Activated gamma-delta T cell treated with Interleukin-2 at 50 U/mL for 16 hours (primary cell): Measurements from ENCODE around the gene PHLPP1.
A peak's percentile ranks its signal among the peaks of the same experiment; 100 is the strongest.
"Not testable (repeated sequence)": the region's sequence is repeated elsewhere in the genome, so short reads cannot be mapped to it uniquely, and the experiment has no call there.

Source experiments
- DNase-seq: peaks from one replicate; pipeline ENCODE4 v3.0.0-alpha.2; 2020

Gene PHLPP1

DNA sequence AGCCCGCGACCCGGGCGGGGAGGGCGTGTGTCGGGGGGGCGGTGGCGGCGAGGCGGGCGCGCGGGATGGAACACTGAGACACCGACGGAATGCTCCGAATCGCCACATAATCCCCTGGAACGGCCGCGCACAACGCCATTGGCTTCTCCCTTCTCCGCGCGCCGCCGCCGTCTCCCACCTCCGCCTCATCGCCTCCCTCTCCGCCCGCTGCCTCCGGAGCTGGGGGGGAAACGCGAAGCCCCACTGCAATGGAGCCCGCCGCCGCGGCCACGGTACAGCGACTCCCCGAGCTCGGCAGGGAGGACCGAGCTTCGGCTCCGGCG lies at the start of gene PHLPP1:
Gene PHLPP1, plus strand, starts transcription at position 106 of the 323 bp plus-strand sequence. Its CDS starts 143 bp downstream, at position 249.
- no peak for DNase-seq

DNA sequence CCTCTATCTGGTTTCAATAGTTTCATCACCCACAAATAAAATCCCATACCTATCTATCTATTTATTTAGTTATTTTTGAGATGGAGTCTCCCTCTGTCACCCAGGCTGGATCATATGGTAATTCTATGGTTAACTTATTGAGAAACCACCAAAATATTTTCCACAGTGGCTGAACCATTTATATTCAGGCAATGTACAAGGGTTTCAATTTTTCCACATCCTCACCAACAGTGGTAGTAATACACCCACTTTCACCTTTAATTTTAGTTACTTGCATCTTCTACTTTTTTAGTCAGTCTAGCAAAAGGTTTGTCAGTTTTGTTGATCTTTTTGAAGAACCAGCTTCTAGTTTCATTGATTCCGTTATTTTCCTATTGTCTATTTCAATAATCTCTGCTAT lies 46.1 kb upstream of the PHLPP1 start:
- no peak for DNase-seq

DNA sequence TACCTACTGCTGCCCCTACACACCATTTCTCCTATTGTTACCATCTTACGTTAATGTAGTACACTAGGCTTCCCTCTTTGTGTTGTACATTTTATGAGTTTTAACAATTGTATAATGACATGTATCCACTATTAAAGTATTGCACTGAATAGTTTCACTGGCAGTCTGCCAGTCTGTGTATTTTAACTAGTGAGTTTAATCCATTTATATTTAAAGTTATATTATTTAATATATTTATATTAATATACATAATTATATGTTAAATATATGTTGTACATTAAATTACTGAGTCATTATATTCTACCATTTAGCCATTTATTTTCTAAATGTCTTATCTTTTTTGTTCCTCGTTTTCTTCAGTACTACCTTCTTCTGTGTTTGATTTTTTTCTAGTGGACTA lies 44.8 kb upstream of the PHLPP1 start:
- no peak for DNase-seq

DNA sequence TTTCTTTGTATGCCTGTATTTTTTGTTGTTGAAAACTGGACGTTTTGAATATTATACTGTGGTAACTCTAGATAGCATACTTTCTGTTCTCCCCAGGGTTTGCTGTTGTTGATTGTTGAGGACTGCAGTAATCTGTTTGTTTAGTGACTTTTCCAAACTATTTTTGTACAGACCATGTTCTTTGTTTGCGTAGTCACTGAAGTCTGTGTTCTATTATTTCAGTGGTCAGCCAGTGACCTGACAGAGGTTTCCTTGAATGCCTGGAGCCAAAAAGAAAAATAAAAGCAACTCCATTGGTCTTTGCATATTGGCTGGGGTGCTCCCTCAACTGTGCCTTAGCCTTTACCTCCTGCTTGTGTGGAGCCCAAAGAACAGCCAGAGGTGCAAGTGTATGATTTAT lies 42.7 kb upstream of the PHLPP1 start:
- DNase-seq, result no peak

DNA sequence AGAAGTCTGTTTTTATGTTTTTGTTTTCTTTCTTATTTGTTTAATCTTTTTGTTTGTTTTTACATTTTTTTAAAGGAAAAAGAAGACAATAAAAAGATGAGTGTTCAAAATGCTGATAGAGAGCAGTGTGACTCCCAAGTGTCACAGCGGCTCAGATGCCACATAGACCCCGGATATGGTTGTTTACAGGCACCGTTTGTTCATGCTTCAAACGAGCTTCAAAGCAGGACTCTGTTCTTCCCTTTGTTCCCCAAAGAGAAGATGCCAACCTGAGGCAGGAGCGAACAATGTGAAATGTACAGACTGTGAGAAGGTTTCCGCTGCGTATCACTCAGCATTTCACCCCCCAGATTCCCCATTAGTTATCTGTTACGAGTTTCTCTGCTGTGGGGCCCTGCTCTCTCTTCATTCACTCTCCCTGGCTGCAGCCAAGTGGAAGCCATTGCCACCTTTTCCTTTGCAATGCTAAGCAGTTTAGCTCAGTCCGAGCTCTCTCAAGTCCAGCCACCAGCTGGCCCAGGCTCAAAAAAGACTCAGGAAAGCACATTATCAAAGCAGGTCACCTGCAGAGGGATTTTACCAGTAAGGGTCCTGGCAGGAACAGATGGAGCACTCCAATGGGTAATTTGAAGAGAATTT lies 36.4 kb upstream of the PHLPP1 start:
- DNase-seq, result no peak

DNA sequence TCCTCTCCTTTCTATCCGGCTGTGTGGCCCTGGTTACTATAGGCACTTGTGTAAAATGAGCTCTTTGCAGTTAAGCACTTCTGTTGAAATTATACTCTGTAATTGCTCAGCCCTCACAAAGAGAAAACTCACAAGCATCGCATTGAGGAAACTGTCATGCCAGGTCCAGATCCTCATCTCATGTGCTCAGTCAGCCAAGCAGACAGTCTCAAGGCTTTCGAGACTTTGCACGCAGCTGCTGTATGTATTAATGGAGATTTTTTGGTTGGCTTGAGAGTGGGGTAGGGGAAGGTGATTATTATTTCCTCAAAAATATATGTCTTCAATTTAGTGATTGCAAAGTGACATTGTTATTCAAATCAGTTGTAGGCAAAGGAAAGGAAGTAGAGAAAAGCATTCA lies 33.0 kb upstream of the PHLPP1 start:
- no peak for DNase-seq

DNA sequence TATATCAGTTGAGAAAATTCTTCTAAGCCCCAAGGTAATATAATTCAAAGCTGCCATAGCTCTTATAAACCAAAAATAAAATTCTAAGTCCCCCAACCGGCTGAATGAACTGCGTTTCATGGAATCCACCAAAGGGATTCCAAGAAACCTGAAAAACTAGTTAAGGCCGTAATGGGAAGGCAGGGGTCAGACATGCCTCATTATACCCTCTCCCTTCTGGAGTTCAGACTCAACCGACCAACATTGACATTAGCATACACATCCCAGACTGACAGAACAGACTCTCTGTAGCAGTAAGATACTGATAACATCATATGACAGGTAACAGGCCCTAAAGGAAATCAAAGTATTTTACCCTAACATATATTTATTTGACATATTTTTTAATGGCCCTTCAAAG lies 31.4 kb upstream of the PHLPP1 start:
- DNase-seq, result no peak

DNA sequence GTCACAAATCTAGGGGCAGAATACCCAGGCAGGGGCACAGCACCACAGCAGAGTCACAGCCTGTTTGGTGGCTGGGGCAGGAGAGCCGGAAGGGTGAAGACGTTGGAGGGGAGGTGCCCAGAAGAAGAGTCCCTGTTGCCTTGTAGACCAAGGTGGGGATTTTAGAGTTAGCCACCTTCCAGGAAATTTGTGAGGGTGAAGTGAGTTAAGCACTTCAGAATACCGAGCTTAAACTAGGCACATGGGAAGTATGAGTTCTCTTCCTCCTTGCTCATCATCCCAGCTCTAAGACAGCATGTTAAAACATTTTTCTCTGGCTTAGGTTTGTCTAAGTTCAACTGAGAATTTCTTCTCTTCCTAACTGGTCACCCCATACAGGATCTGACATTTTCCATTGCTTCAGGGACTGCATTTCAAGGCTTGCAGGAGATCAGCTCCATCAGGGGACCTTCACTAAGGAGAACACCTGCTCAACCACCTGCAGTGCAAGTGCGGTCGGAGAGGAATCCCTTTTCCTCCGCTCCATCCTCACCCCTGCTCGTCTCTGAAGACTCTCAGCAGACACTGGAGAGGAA lies 26.5 kb upstream of the PHLPP1 start:
- DNase-seq, result no peak

DNA sequence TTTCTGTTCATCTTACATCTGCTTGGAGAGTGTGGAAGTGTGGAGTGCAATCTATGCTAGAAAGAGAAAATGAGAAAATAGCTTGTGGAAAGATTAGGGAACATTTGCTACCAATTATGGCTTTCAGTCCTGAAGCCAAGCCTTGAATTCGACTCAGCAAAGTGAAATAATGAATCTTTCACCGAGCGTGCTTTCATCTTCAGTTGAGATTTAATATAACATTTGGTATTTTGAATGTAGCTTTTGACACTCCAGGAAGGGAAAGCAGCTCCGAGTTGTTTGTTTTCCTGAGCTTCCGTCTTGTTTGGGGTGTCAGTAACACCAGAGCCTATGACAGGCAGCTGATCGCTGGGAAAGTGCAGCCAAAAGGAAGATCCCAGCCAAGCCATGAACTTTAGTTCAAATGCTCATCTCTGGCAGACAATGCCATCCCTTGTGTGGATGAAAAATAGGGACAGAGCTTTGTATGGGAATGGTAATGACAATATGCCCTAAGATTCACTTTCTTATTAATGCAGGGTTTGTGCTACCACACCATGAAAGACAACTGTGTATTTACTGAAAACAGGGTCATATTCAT lies 25.0 kb upstream of the PHLPP1 start:
- no peak for DNase-seq

DNA sequence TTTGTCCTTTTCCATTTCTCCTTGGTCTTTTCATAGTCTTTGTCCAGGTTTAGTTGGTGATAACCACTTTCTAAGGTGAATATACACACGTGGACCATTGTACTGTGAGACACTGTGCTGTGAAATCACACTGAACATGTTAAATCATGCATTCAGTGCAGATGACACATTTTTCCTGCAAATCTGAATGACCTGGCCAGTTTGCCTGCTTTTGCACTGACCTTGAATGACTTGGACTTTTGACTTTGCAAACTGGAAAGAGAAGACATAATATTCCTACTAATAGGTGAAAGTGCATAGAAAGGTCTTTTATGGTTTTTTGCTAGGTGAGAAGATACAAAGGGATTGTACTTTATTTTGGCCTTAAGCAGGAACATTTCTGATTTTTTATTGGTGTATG lies 21.7 kb upstream of the PHLPP1 start:
- no peak for DNase-seq

DNA sequence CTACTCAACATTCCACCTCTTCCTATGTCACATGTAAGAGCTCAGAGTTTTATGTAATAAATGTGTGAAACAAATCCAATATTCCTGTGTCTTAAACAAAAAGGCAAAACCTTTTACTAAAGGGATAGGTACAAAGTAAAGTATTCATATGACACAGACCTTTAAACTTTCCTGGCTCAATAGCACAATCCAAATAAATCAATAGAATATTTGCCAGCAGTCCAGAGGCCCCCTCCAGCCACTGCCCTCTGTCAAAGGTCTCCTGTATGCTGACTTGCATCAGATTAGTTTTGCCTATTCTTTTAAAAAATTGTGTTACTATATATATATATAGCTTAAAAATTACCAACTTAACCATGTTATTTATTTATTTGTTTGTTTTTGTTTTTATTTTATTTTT lies 17.7 kb upstream of the PHLPP1 start:
- DNase-seq, result no peak

DNA sequence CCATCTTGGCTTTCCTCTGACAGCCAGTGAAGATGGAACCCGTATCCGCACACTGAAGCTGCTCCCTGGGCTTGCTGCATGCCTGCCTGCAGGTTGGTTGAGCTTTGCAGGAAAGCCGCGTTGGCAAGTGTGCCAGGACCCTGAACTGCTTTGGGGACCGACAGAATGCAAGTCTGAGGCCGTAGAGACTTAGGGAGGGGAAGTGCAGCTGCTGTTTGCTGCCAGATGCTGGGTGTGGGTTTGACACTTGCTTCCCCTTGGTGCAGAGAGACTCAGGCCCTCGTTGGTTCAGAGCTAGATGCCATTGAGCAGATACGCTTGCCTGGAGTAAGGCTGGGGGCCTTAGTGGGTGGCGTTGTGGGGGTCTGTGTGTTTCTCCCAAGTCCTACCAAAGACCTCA lies 13.1 kb upstream of the PHLPP1 start:
- DNase-seq, result no peak

DNA sequence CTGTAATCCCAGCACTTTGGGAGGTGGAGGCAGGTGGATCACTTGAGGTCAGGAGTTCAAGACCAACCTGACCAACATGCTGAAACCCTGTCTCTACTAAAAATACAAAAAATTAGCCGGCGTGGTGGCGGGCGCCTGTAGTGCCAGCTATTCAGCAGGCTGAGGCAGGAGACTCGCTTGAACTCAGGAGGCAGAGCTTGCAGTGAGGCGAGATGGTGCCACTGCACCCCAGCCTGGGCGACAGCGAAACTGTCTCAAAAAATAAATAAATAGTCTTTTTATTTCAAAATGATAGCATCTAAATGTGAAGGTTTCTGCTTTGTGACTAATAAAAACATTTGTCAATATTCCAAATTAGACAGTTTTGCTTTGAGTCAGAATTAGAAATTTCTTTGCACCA lies 8.5 kb upstream of the PHLPP1 start:
- not testable (repeated sequence) for DNase-seq

DNA sequence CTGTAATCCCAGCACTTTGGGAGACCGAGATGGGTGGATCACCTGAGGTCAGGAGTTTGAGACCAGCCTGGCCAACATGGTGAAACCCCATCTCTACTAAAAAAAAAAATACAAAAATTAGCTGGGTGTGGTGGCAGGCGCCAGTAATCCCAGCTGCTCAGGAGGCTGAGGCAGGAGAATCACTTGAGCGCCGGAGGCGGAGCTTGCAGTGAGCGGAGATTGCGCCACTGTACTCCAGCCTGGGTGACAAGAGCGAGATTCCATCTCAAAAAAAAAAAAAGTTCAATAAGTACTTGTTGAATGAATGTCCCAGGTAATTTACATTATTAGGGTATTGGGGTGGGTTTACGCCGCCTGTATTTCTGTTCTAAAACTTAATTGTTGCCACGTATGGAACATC lies 5.4 kb upstream of the PHLPP1 start:
- DNase-seq, result not testable (repeated sequence)

DNA sequence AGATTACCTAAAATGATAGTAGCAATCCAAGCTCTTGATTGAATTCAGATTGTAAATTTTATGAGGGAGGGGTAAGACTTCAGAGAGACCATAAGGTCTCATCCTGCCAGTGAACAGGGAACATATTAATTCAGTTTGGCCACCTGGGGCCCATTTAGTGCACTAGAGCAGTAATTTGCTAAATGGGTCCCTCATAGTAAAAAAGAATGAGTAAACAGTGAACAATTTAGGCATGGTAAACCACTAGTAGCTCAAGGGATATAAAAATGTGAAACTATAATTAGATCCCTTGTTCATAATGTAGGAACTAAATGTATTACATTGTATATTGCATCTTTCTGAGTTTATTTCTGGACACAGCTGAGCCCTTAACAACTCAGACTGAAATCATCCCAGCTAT lies 4.9 kb upstream of the PHLPP1 start:
- no peak for DNase-seq

DNA sequence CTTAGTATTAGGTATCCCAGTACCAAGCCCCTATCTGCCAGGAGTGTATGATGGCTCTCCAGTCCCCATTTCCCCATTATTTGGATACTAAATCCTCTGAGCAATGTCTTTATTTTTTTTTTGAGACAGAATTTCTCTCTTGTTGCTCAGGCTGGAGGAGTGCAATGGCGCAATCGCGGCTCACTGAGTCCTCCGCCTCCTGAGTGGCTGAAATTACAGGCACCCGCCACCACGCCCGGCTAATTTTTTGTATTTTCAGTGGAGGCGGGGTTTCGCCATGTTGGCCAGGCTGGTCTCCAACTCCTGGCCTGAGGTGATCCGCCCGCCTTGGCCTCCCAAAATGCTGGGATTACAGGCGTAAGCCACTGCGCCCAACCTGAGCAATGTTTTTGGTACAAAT lies 3.6 kb upstream of the PHLPP1 start:
- DNase-seq, result no peak

DNA sequence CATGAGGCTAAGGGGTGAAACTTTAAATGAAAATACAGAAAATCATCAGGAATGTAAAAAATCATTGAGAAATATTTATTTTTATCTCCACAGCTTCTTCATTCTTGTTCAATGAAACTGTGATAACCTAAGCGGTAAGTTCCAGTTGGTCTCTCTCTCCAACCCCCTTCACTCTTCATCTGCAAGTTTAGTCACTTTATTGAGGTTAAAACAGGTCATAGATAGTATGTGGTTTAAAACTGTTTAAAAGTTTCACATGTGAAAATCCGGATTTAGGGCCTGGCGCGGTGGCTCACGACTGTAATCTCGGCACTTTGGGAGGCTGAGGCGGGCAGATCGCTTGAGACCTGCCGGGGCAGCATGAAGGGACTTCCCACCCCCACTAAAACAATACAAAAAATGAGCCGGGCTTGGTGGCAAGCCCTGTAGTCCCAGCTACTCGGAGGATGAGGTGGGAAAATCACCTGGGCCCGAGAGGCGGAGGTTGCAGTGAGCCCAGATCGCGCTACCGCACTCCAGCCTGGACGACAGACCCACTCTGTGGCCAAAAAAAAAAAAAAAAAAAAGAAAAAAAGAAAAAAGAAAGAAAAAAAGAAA lies 1.6 kb upstream of the PHLPP1 start:
- DNase-seq, result no peak

DNA sequence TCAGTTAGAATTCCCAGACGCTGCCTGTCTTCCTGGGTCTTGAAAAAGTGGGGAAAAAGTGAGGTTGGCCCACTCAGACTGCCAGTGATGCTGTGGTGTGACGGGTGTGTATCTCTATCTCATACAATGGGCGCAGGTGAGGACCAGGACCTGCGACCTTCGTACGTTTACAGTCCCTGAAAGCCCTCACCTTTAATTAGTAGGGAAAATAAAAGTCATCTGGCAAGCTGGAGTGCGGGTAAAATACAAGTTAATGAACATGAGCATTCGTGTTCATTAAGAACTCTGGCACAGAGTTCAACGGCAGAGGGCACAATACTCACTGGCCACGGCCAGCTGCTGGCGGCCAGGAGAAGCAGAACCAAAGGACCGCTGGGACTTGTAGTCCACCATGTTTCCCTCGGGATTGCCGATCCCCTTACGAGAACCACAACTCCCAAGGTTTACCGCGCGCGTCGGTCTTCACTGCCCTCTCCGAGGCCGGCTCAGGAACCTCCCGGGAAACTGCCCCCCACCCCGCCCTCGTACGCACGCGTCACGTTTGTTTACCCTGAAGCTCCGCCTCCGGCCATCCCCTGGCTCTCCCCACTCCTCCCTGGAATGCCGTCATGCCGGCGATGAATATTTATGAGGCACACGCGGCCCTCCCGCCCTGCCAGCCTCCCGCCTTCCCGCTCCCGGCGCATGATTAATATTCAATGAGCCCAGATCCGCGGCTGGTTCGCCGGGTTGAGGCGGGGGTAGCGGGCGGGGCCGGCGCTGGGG lies 488 bp upstream of the PHLPP1 start:
- peak; percentile 90 for DNase-seq

DNA sequence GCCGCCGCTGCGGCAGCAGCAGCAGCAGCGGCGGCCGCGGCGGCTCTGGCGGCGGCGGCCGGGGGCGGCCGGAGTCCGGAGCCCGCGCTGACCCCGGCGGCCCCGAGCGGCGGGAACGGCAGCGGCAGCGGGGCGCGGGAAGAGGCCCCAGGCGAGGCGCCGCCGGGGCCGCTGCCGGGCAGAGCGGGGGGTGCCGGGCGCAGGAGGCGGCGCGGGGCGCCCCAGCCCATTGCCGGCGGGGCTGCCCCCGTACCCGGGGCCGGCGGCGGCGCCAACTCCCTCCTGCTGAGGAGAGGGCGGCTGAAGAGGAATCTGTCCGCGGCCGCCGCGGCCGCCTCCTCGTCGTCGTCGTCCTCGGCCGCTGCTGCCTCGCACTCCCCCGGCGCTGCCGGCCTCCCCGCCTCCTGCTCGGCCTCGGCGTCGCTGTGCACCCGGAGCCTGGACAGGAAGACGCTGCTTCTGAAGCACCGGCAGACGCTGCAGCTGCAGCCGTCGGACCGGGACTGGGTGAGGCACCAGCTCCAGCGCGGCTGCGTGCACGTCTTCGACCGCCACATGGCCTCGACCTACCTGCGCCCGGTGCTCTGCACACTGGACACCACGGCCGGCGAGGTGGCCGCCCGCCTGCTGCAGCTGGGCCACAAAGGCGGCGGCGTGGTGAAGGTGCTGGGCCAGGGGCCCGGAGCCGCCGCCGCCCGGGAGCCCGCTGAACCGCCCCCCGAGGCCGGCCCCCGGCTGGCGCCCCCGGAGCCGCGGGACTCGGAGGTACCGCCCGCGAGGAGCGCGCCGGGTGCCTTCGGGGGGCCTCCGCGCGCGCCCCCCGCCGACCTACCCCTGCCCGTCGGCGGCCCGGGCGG lies 646 bp downstream of the PHLPP1 start:
- peak; percentile 57 for DNase-seq

DNA sequence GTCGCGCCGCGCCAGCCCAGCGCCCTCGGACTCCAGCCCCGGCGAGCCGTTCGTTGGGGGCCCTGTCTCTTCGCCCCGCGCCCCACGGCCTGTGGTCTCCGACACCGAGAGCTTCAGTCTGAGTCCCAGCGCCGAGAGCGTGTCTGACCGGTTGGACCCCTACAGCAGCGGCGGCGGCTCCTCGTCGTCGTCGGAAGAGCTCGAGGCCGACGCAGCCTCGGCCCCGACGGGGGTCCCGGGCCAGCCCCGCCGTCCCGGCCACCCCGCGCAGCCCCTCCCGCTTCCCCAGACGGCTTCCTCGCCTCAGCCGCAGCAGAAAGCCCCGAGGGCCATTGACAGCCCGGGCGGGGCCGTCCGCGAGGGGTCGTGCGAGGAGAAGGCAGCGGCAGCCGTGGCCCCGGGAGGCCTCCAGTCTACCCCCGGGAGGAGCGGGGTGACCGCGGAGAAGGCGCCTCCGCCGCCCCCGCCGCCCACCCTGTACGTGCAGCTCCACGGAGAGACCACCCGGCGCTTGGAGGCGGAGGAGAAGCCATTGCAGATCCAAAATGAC lies 1.4 kb downstream of the PHLPP1 start:
- DNase-seq, result peak; percentile 33

DNA sequence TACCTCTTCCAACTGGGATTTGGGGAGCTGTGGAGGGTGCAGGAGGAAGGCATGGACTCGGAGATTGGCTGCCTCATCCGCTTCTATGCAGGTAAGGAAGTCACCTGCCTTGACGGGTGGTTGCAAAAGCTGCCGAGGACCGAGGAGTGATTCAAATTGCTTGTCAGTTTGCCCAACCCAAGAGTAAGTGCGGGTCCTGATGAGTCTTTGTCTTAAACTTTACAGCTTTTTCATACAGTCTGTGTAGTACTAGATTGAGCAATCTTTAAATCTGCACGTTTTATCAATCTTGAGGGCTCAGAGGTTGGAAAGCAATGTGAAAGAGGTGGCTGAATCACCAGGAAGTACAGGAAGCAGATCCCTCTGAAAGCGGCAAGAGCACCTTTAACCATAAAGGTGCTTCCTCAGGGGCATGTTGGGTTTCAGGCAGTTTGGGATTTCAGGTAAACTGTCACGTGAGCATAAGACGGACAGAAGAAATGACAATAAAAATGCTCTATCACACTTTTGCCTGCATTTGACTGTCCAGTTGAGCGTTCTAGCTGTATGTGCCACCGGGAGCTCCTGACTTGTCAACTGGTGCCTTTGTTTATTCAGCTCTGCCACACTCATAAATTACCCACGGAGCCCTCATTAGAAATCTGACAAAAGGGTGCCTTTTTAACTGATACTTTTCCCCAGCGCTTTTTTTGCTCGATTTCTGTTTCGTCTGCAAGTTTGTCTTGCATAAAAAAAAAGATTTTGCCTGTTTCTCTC lies 2.0 kb downstream of the PHLPP1 start:
- peak; percentile 35 for DNase-seq
